HCT116 (cell line): ENCODE data around the gene CAMKMT. TPM values are rescaled to one million over a fixed set of nuclear protein-coding genes. Genes with fewer than 3 reads are reported as not detected.

Source experiments
- ATAC-seq: fragments of 200-7000 bp; cut with Tn5 transposase; 2 replicates; pipeline ENCODE4 v1.9.1; 2020; ENCODE audit warnings: mild to moderate bottlenecking, moderate library complexity
- BruUV-seq: library from RNA; stranded (reverse); fragments of 400-500 nt; replicated peaks from 2 replicates; lab custom pipeline; 2021; lab: Mats Ljungman, UMichigan
- CTCF ChIA-PET: fragments of 300-600 bp; sonication (Branson Sonifier 250); formaldehyde crosslinking; loops from one replicate; lab custom pipeline; 2021; ENCODE audit warnings: antibody characterized with exemption; lab: Charles Lee
- POLR2A ChIA-PET: fragments of 300-600, 350-600 bp; sonication (Branson Sonifier 250); formaldehyde crosslinking; loops from one replicate; lab custom pipeline; 2021; ENCODE audit warnings: antibody characterized with exemption; lab: Charles Lee
- RAD21 ChIA-PET, 2 experiments: fragments of 300-600 bp; sonication (Branson Sonifier 250); formaldehyde crosslinking; loops; one replicate each; lab custom pipeline; 2023; ENCODE audit warnings: low total read pairs in 2 of 2; ENCODE audit not compliant: uncharacterized antibody in 2 of 2, unreplicated experiment in 2 of 2, low non-redundant PET in 1 of 2; lab: Charles Lee
- DNase-seq: peaks from one replicate; pipeline ENCODE4 v3.0.0-alpha.2; 2010; ENCODE audit warnings: low read depth, low spot score
- H2AFZ ChIP-seq: fragments of 200-600 bp; shearing (Covaris generic), sonication (generic); 2 replicates; pipeline ENCODE4 v1.6.1; 2017; ENCODE audit warnings: low read depth, mixed run types, mixed read lengths, antibody characterized with exemption, low read length; ENCODE audit not compliant: poor library complexity, severe bottlenecking
- H3K27ac ChIP-seq: 2 replicates; pipeline ENCODE4 v1.5.1; 2012; ENCODE audit warnings: low read depth, low read length
- H3K27me3 ChIP-seq: fragments of 200-600 bp; sonication (generic); 2 replicates; pipeline ENCODE4 v1.6.1; 2016; ENCODE audit warnings: mixed run types, low read length, mixed read lengths; ENCODE audit not compliant: insufficient read depth
- H3K36me3 ChIP-seq, 2 experiments: fragments of 200-500 bp in 1 of 2; fragments of 200-600 bp in 1 of 2; sonication (Bioruptor generic) in 1 of 2; sonication (generic) in 1 of 2; 2 replicates each; pipeline versions ENCODE4 v1.5.1 to v1.6.1; 2014 to 2016; ENCODE audit warnings: low read length in 2 of 2, inconsistent platforms in 1 of 2, mixed read lengths in 1 of 2, mixed run types in 1 of 2; ENCODE audit not compliant: insufficient read depth in 2 of 2, control insufficient read depth in 1 of 2
- H3K4me1 ChIP-seq, 2 experiments: fragments of 200-600 bp in 1 of 2; sonication (generic) in 1 of 2; 2 replicates each; pipeline versions ENCODE4 v1.5.1 to v1.6.1; 2012 to 2017; ENCODE audit warnings: low read length in 2 of 2, inconsistent platforms in 1 of 2, mild to moderate bottlenecking in 1 of 2, mixed read lengths in 1 of 2, mixed run types in 1 of 2, moderate library complexity in 1 of 2; ENCODE audit not compliant: insufficient read depth in 2 of 2, control insufficient read depth in 1 of 2
- H3K4me2 ChIP-seq: fragments of 200-600 bp; sonication (generic); 2 replicates; pipeline ENCODE4 v1.6.1; 2017; ENCODE audit warnings: mixed run types, low read length, mixed read lengths
- H3K4me3 ChIP-seq, 2 experiments: fragments of 200-600 bp in 1 of 2; sonication (generic) in 1 of 2; replicated peaks in 1 of 2; 2 replicates each; pipeline ENCODE4 v1.5.1; 2011 to 2016; ENCODE audit warnings: low read length in 2 of 2, control low read depth in 1 of 2, low read depth in 1 of 2, mild to moderate bottlenecking in 1 of 2, mixed read lengths in 1 of 2, mixed run types in 1 of 2
- H3K79me2 ChIP-seq: fragments of 200-600 bp; sonication (generic); 2 replicates; pipeline ENCODE4 v1.6.1; 2017; ENCODE audit warnings: mild to moderate bottlenecking, mixed run types, low read length, moderate library complexity, mixed read lengths; ENCODE audit not compliant: insufficient read depth
- H3K9ac ChIP-seq: fragments of 200-600 bp; sonication (generic); 2 replicates; pipeline ENCODE4 v1.6.1; 2016; ENCODE audit warnings: low read length, mixed read lengths
- H3K9me2 ChIP-seq: fragments of 200-600 bp; sonication (generic), shearing (Covaris generic); 2 replicates; pipeline ENCODE4 v1.6.1; 2017; ENCODE audit warnings: mixed run types, mild to moderate bottlenecking, moderate library complexity; ENCODE audit not compliant: insufficient read depth
- H3K9me3 ChIP-seq, 2 experiments: fragments of 200-500 bp in 1 of 2; fragments of 200-600 bp in 1 of 2; sonication (Bioruptor generic) in 1 of 2; sonication (generic) in 1 of 2; 2 replicates each; pipeline ENCODE4 v1.6.1; 2014 to 2017; ENCODE audit warnings: low read length in 2 of 2, mixed read lengths in 2 of 2, inconsistent platforms in 1 of 2, low read depth in 1 of 2, mild to moderate bottlenecking in 1 of 2, mixed run types in 1 of 2, moderate library complexity in 1 of 2; ENCODE audit not compliant: control insufficient read depth in 1 of 2, insufficient read depth in 1 of 2
- H4K20me1 ChIP-seq: fragments of 200-600 bp; sonication (generic), shearing (Covaris generic); 2 replicates; pipeline ENCODE4 v1.6.1; 2017; ENCODE audit warnings: mixed run types, mild to moderate bottlenecking, moderate library complexity; ENCODE audit not compliant: insufficient read depth
- CBX3 ChIP-seq: IDR thresholded peaks from 2 replicates; pipeline ENCODE4 v1.6.1; 2012; ENCODE audit warnings: low read depth
- CTCF ChIP-seq, 3 experiments: fragments of 200-600 bp in 1 of 3; sonication (generic) in 1 of 3; IDR thresholded peaks in 2 of 3; conservative IDR thresholded peaks in 1 of 3; 2 replicates each; pipeline ENCODE4 v1.5.1; 2012 to 2017; ENCODE audit warnings: low read depth in 2 of 3, low read length in 2 of 3, antibody characterized with exemption in 1 of 3, borderline replicate concordance in 1 of 3, control low read depth in 1 of 3, mild to moderate bottlenecking in 1 of 3, mixed read lengths in 1 of 3, mixed run types in 1 of 3, moderate library complexity in 1 of 3; ENCODE audit not compliant: insufficient read depth in 1 of 3
- EGR1 ChIP-seq: IDR thresholded peaks from 2 replicates; pipeline ENCODE4 v1.6.1; 2012; ENCODE audit warnings: low read depth
- EZH2phosphoT487 ChIP-seq: fragments of 200-600 bp; IDR thresholded peaks from 2 replicates; pipeline ENCODE4 v1.6.1; 2018; ENCODE audit warnings: antibody characterized with exemption, borderline replicate concordance
- FOSL1 ChIP-seq: IDR thresholded peaks from 2 replicates; pipeline ENCODE4 v1.6.1; 2012; ENCODE audit warnings: low read depth
- JUND ChIP-seq: IDR thresholded peaks from 2 replicates; pipeline ENCODE4 v1.6.1; 2012
- SRF ChIP-seq: IDR thresholded peaks from 2 replicates; pipeline ENCODE4 v1.6.1; 2012; ENCODE audit warnings: low read depth
- TCF7L2 ChIP-seq: IDR thresholded peaks from 2 replicates; pipeline ENCODE4 v1.7.0; 2011; ENCODE audit warnings: borderline replicate concordance, inconsistent platforms; ENCODE audit not compliant: insufficient read depth, insufficient read length; ENCODE audit errors: extremely low read depth
- YY1 ChIP-seq: IDR thresholded peaks from 2 replicates; pipeline ENCODE4 v1.6.1; 2011; ENCODE audit warnings: low read length, low read depth, moderate library complexity, mild to moderate bottlenecking; ENCODE audit not compliant: insufficient replicate concordance; ENCODE audit errors: extremely low read depth
- ZNF274 ChIP-seq: fragments of 200-500 bp; sonication (Bioruptor generic); IDR thresholded peaks from 2 replicates; pipeline ENCODE4 v1.6.1; 2014; ENCODE audit warnings: mild to moderate bottlenecking, low read depth, low read length, inconsistent platforms
- intact Hi-C: fragments of 100-400 bp; cut with micrococcal nuclease; formaldehyde crosslinking; loops from 2 replicates; pipeline ENCODE4 v1.10.0; 2022
- total RNA-seq: library from RNA; stranded (reverse); gene quantifications from one replicate; pipeline ENCODE4 v1.2.1, GENCODE V29; 2021; ENCODE audit not compliant: unreplicated experiment
- TF ChIP-seq, protein P1 (sequence below): IDR thresholded peaks from 2 replicates; pipeline ENCODE4 v1.6.1; 2012

CAMKMT gene
- total RNA-seq, 1 experiment from 2014 or later: 10.6 TPM

DNA sequence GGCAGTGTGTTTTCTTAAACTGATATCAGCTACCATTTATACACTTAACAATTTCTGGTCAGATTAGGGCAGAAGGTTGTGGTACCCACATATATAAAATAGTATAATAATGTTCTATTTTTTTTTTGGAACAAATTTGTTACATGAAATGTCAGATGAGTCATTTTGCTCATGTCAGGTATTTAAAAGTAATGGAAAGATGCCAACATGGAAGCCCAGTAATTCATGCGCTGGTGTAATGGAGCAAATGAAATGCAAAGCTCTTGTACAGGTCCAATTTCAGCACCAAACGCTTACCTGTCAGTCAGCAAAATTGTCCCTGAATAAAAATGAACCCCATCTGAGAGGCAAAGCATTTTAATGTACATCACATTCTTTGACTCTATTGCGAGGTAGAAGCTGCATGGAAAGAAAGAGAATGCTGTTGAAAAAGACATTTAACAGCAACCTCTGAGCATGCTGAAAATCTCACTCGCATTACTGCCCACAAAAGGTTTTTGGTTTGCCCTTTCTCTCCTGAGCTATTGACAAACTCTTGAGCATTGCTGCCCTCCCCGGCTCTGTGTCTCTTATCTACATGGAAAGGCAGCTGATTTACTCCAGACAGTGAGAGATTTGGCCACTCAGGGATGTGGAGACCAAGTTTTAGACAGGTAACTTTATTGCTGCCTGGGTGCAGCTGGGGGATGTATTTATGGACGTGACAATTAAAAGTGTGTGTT is 217.5 kb downstream of the CAMKMT start:
- ChIA-PET RAD21 (no interaction called here), CTCF (interaction anchor here (1.9 kb wide), 1 partner anchor 99 kb away, joined by 5 read pairs; no protein-coding TSS in a partner anchor), POLR2A (interaction anchor here (0.8 kb wide), 1 partner anchor 18 kb away, joined by 3 read pairs; no protein-coding TSS in a partner anchor)
- no peak overlapping the region for H3K9ac ChIP-seq
- no peak overlapping the region for H3K4me3 ChIP-seq
- no peaks in the 10 kb centered on the region for H3K9me2 ChIP-seq
- no peaks in the 10 kb centered on the region for H3K79me2 ChIP-seq
- H3K27ac ChIP-seq: no peak overlapping the region
- H3K27me3 ChIP-seq: no peaks in the 10 kb centered on the region
- intact Hi-C loops: no loop called here
- ATAC-seq: no peak
- H2AFZ ChIP-seq: no peak overlapping the region
- H3K4me2 ChIP-seq: no peak overlapping the region
- H4K20me1 ChIP-seq: no peaks in the 10 kb centered on the region
- H3K4me1 ChIP-seq: no peaks in the 10 kb centered on the region
- H3K9me3 ChIP-seq: no peaks in the 10 kb centered on the region
- DNase-seq: no peak
- H3K36me3 ChIP-seq: no peaks in the 10 kb centered on the region
- TF ChIP-seq ZNF274: no peak
- TF ChIP-seq, protein P1, sequence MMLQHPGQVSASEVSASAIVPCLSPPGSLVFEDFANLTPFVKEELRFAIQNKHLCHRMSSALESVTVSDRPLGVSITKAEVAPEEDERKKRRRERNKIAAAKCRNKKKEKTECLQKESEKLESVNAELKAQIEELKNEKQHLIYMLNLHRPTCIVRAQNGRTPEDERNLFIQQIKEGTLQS: no peak
- no peak for TF ChIP-seq JUND
- TF ChIP-seq EGR1: no peak
- no peak for TF ChIP-seq EZH2phosphoT487
- TF ChIP-seq TCF7L2: no peak
- TF ChIP-seq CTCF (IDR thresholded peaks at IDR 0.05 in 2 of 3, conservative IDR thresholded peaks at IDR 0.05 in 1 of 3; ENCODE audit: borderline replicate concordance in 1 of 3, insufficient read depth in 1 of 3, low read depth in 2 of 3, low read length in 2 of 3): no peak
- no peak for TF ChIP-seq CBX3
- TF ChIP-seq YY1: no peak
- no peak for TF ChIP-seq SRF
- no peak for TF ChIP-seq FOSL1
- BruUV-seq: no TSS peak
